ENCODE results near the gene GRWD1.

Gene GRWD1

DNA sequence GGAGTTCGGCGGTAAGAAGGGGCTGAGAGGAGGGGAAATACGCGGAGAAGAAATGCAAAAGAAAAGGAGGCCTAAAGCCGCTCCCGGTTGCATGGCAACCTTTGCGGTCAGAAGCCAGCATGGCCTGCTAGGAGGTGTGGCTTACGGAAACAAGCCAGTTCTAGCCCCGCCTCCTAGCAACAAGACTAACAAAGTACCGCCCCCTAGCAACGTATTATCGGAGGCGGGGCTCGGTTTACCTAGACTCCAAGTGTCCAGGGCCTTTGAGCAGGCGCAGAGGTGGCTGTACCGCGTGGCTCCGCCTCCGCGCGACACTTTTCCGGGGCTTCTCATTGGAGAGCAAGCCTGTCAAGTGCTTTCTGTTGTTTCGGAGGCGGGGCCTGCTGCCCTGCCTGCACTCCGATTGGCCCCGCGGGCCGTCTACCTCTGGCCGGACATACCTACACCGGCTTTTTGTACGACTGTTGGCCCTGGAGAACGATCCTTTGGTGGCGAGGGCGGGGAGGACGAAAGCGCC is 23.0 kb downstream of the GRWD1 start:
- Histone ChIP-seq H3K27me3 (no peaks in the 10 kb centered on the region), H3K9me3 (no peaks in the 10 kb centered on the region), H3K4me1 (no peaks in the 10 kb centered on the region), H3K4me3 (ENCODE audit: low read depth, low read length) (peak overlapping the region; percentile 92), H3K36me3 (peaks cover 23% of the 10 kb centered on the region)
- no peak for TF ChIP-seq CTCF (IDR thresholded peaks at IDR 0.05; ENCODE audit: low read depth, low read length)
- DNase-seq = peak; percentile 99

- Histone ChIP-seq H3K36me3 (peaks cover 23% of the 10 kb centered on the region), H3K27me3 (no peaks in the 10 kb centered on the region), H3K4me3 (ENCODE audit: low read depth, low read length) (peak within 1 kb of the TSS; percentile 92), H3K4me1 (no peaks in the 10 kb centered on the region), H3K9me3 (no peaks in the 10 kb centered on the region)
- DNase-seq = peak; percentile 88
- no peak for TF ChIP-seq CTCF (IDR thresholded peaks at IDR 0.05; ENCODE audit: low read depth, low read length)
Observed at GRCh38 chr19:48469289-48469881, 23.6 kb downstream of the GRWD1 start, which contains the start of gene CYTH2. CYTH2 (plus strand) TSS chr19:48469369; CDS start chr19:48469508, 139 bp downstream.

- Histone ChIP-seq H3K36me3 (peaks cover 30% of the 10 kb centered on the region), H3K9me3 (no peaks in the 10 kb centered on the region), H3K4me1 (no peaks in the 10 kb centered on the region), H3K27me3 (no peaks in the 10 kb centered on the region), H3K4me3 (ENCODE audit: low read depth, low read length) (peak overlapping the region; percentile 92)
- no peak for TF ChIP-seq CTCF (IDR thresholded peaks at IDR 0.05; ENCODE audit: low read depth, low read length)
- DNase-seq = no peak
Observed at GRCh38 chr19:48469934-48470680, 24.3 kb downstream of the GRWD1 start.

DNA sequence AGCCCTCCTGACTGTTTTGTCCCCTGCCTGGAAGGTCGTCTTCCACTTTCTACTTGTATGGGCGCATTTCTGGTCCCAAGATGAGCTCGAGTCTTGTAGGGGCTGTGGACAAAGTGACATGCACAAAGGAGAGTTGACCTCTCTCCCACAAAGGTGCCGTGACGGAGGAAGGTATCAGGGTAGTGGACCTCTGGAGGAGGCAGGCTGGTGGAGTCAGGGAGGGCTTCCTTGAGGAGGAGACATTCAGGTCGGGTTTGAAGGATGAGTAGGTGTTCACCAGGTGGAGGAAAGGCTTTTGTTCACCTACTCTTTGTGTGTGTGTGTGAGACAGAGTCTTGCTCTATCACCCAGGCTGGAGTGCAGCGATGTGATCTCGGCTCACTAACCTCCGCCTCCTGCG is 25.1 kb downstream of the GRWD1 start:
- H3K27me3 ChIP-seq = no peaks in the 10 kb centered on the region
- no peaks in the 10 kb centered on the region for H3K9me3 ChIP-seq
- no peak overlapping the region for H3K4me3 ChIP-seq (ENCODE audit: low read depth, low read length)
- TF ChIP-seq CTCF (IDR thresholded peaks at IDR 0.05; ENCODE audit: low read depth, low read length) = no peak
- H3K4me1 ChIP-seq = no peaks in the 10 kb centered on the region
- peaks cover 33% of the 10 kb centered on the region for H3K36me3 ChIP-seq
- no peak for DNase-seq

DNA sequence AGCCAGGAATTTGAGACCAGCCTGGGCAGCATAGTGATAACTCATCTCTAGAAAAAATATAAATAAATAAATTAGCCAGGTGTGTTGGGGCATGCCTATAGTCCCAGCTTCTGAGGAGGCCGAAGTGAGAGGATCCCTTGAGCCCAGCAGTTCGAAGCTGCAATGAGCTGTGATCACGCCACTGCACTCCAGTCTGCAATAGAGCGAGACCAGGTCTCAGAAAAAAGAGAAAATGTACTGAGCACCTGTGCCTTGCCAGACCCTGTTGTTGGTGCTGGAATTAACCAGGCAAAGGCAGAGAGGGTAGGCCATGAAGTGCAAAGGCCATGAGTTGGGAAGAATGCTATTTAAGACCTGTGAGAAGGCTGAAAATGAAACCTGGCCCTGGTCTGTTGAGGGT is 26.1 kb downstream of the GRWD1 start:
- H3K36me3 ChIP-seq = peaks cover 38% of the 10 kb centered on the region
- H3K4me1 ChIP-seq = no peaks in the 10 kb centered on the region
- DNase-seq = no peak
- H3K9me3 ChIP-seq = no peaks in the 10 kb centered on the region
- H3K4me3 ChIP-seq (ENCODE audit: low read depth, low read length) = no peak overlapping the region
- H3K27me3 ChIP-seq = no peaks in the 10 kb centered on the region
- TF ChIP-seq CTCF (IDR thresholded peaks at IDR 0.05; ENCODE audit: low read depth, low read length) = no peak

Measured in BE2C (cell line).